Measurements from ENCODE around the gene RSPO4.
"Not testable (repeated sequence)": the region's sequence is repeated elsewhere in the genome, so short reads cannot be mapped to it uniquely, and the experiment has no call there.

The RSPO4 gene

GRCh38 chr20:1001911-1002681, at the start of gene RSPO4:
RSPO4 (minus strand) TSS chr20:1002311; CDS start chr20:1002164, 147 bp downstream.
- FAIRE-seq (no peak), DNase-seq (ENCODE audit: low spot score) (no peak)

- FAIRE-seq (no peak), DNase-seq (ENCODE audit: low spot score) (no peak)
Observed at GRCh38 chr20:1050440-1050839, 48.3 kb upstream of the RSPO4 start.

- DNase-seq (ENCODE audit: low spot score) (no peak), FAIRE-seq (no peak)
Observed at GRCh38 chr20:1045860-1046418, 43.8 kb upstream of the RSPO4 start.

GRCh38 chr20:1041845-1042390, 39.8 kb upstream of the RSPO4 start:
- no peak for FAIRE-seq
- DNase-seq (ENCODE audit: low spot score) = no peak

GRCh38 chr20:1038205-1038604, 36.1 kb upstream of the RSPO4 start:
- FAIRE-seq = no peak
- DNase-seq (ENCODE audit: low spot score) = no peak

- no peak for DNase-seq (ENCODE audit: low spot score)
- no peak for FAIRE-seq
Observed at GRCh38 chr20:1037039-1037438, 34.9 kb upstream of the RSPO4 start.

- FAIRE-seq (no peak), DNase-seq (ENCODE audit: low spot score) (no peak)
Observed at GRCh38 chr20:1035466-1035865, 33.4 kb upstream of the RSPO4 start.

GRCh38 chr20:1034415-1034789, 32.3 kb upstream of the RSPO4 start:
- DNase-seq (ENCODE audit: low spot score) (no peak), FAIRE-seq (no peak)

GRCh38 chr20:1033751-1034414, 31.8 kb upstream of the RSPO4 start:
- no peak for DNase-seq (ENCODE audit: low spot score)

GRCh38 chr20:1029980-1030379, 27.9 kb upstream of the RSPO4 start:
- no peak for DNase-seq (ENCODE audit: low spot score)
- no peak for FAIRE-seq

More at GRCh38 chr20:1033751-1034414, 31.8 kb upstream of the RSPO4 start:
- no peak for FAIRE-seq

GRCh38 chr20:1026214-1026613, 24.1 kb upstream of the RSPO4 start:
- DNase-seq (ENCODE audit: low spot score); FAIRE-seq: not testable (repeated sequence)

GRCh38 chr20:1022871-1023270, 20.8 kb upstream of the RSPO4 start:
- FAIRE-seq = no peak
- no peak for DNase-seq (ENCODE audit: low spot score)

- no peak for DNase-seq (ENCODE audit: low spot score)
- FAIRE-seq = no peak
Observed at GRCh38 chr20:1020614-1021013, 18.5 kb upstream of the RSPO4 start.

GRCh38 chr20:1019344-1019743, 17.2 kb upstream of the RSPO4 start:
- DNase-seq (ENCODE audit: low spot score) (no peak), FAIRE-seq (no peak)

- DNase-seq (ENCODE audit: low spot score) (no peak), FAIRE-seq (no peak)
Observed at GRCh38 chr20:1017677-1018076, 15.6 kb upstream of the RSPO4 start.

- FAIRE-seq = no peak
- DNase-seq (ENCODE audit: low spot score) = no peak
Observed at GRCh38 chr20:1015181-1015580, 13.1 kb upstream of the RSPO4 start.

GRCh38 chr20:1014471-1014870, 12.4 kb upstream of the RSPO4 start:
- DNase-seq (ENCODE audit: low spot score) = no peak
- FAIRE-seq = no peak

GRCh38 chr20:1013566-1014340, 11.6 kb upstream of the RSPO4 start:
- DNase-seq (ENCODE audit: low spot score) = no peak
- no peak for FAIRE-seq

- no peak for DNase-seq (ENCODE audit: low spot score)
- no peak for FAIRE-seq
Observed at GRCh38 chr20:1012359-1013168, 10.5 kb upstream of the RSPO4 start.

- no peak for FAIRE-seq
- no peak for DNase-seq (ENCODE audit: low spot score)
Observed at GRCh38 chr20:1010659-1011058, 8.5 kb upstream of the RSPO4 start.

All from RCC 7860 (cell line).